EH (cell line): ENCODE measurements around the gene TENM4.

Experiments used
- DNase-seq: peaks from one replicate; pipeline ENCODE4 v3.0.0-alpha.2; 2015; ENCODE audit warnings: low read depth

Gene TENM4

DNA sequence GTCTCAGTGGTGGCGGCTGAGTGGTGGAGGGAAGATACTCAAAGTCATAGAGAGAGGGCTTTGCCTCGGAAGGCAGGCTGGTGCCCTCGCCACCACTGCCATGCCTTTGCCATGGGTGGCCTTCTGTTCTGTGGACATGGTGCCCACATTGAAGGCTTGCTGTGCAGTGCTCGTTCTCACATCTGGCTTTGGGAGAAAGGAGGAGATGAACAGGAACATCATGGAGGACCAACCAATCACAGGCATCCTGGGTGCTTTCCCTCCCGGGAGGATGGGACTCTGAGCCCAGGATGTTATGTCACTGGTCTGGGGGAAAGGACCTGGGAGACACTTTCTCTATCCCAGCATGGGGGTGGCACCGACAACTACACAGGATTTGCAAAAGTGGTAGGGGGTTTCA lies 783.8 kb downstream of the TENM4 start:
- no peak for DNase-seq

DNA sequence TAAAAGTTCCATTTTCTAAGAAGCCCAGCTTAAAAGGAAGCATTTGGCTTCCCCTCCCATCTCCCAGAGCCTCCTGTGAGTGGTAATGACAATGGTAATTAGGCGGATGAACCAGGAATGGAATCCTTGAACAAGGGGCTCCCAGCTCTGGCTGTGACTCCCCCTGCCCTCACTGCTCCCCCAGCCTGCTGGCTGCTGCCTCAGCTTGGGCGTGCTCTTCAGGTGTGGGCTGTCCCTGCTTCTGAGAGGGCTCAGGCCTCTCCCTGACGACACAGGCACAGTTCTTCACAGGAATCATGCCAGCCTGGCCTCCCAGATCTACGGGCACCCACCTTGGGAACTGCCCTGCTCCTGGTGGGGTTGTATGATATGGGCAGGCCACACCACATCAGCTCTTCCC lies 784.5 kb downstream of the TENM4 start:
- no peak for DNase-seq

DNA sequence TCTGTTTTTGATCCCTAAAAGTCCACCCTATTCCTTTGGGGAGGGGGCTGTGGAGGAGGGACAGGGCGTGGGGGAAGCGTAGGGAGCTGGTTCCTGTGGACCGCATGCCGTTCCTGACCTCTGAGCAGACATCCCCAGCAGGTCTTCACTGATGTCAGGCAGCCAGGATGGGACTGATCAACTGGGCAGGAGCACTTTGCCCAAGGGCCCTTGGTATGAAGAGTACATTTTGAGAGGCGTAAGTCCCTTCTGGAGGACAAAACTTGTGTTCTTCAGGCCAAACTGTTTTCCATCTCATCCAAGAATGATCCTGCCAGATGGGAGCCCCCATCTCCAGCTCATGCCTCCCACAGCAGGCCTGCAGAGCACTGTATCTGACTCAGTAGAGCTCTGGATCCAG lies 785.3 kb downstream of the TENM4 start:
- DNase-seq: no peak

DNA sequence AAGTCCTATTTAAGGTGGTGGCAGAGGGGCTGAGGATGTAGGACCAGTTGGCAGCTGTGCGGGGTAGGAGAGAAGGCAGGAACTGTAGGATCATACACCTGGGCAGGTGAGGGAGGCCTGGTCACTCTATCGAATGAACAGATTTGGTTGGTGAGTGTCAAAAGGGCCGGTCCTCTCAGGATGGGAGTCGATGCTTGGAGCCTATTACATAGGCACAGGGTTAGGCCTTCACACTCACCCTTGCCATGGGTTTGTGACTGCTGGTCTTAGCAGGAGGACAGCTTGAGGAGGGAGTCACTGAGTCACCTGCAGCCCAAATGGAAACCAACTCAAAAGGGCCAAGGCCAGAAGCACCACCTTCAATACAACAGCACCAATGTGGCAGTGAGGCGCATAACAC lies 786.0 kb downstream of the TENM4 start:
- DNase-seq: no peak

DNA sequence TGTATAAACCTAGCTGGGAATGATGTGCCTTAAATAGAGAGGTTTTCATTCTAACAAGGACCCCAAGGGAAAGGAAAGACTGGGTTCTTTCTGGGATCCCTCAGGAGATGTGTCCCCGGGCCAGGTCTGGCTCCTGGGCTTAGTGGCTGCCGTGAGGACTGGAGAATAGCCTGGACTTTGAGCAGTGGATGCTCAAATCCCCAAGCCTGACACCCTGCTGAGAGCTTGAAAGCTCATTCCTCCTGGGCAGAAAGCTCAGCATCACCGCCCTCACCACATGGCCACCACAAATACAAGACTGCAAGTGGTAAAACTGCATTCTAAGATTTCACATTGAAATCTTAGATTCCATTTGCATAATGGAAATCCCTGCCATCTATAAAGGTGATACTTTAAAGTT lies 786.8 kb downstream of the TENM4 start:
- no peak for DNase-seq

DNA sequence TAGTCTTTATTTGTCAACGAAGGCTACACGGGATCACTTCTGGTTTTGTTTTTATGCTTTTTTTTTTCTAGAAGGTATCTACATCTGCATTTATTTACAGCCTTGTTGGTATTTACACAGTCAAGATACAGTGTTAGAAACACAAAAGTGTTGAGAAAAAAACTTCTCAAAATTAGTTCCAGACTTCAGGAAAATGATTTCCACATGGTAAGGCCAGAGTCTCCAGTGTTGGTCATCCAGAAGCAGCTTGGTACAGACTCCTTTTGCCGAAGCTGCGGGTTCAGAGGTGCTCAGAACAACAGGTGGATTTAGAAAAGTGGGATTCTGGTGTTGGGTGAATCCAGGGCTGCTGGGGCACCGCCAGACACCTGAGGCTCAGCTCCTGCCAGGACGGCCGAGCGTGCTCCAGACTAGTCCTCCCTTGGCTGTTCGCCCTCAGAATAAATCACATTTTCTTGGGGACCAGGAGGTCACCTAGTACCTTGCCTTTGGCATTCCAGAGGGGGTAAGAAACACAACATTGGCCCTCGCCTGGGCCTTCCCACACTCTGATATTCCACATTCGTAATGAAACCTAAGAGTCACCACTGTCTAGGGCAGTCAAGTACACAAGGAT lies 787.4 kb downstream of the TENM4 start:
- no peak for DNase-seq

DNA sequence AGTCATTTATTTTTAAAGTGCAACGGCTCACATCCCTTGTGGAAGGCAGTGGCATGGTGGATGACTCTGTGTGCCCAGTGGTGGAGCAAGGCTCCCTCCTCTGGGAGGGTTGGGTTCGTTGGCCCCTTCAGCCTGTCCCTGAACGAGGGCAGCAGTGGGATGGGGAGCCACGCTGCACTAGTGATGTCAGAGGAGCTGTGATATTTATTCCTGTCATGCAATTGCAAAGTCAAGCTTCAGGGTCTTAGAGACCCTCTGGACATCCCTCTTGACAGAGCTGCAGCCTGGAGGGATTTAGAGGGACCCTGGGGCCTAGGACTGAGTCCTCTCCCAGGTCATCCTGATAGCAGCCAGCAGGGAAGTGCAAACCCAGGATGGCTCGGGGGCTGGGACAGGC lies 788.0 kb downstream of the TENM4 start:
- DNase-seq: no peak

DNA sequence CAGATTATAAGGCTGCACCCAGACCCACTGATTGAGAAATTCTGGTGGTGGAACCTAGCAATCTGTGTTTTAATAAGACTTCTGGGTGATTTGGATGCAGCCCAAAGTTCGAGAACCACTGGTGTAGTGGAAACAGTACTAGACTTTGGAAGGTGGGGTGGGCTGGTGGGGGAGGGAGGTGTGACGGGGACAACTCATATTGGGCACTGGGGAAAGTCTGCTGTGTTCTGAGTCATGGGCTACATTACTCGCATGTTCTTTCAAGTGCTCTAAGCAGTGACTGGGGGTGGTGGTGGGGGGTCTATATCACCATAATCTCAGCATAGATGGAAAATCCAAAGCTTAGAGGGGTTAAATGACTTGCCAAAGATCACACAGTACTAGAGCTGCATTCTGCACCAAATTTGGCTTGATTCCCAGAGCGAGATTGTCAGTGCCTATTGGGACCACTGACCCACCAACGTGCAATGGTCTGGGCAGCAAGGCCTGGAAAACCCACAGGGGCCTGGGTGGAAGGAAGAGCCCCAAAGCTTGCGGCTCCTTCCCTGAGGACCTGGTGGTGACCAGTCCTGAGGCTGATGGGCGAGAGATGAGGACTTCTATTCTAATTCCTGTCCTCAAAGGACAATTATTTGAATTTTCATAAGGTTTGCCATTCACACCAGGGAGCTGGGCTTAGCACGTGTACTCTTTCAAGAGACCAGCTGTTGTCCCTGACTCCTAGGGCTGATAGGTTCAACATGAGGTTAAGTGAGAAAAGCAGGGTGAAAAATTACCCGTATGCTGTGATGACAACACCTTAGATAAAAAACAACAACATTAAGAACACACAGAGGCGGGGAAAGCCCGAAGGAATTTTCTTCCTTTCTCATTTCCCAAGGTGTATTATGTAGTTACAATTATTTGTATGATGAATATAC lies 788.6 kb downstream of the TENM4 start:
- DNase-seq: no peak

DNA sequence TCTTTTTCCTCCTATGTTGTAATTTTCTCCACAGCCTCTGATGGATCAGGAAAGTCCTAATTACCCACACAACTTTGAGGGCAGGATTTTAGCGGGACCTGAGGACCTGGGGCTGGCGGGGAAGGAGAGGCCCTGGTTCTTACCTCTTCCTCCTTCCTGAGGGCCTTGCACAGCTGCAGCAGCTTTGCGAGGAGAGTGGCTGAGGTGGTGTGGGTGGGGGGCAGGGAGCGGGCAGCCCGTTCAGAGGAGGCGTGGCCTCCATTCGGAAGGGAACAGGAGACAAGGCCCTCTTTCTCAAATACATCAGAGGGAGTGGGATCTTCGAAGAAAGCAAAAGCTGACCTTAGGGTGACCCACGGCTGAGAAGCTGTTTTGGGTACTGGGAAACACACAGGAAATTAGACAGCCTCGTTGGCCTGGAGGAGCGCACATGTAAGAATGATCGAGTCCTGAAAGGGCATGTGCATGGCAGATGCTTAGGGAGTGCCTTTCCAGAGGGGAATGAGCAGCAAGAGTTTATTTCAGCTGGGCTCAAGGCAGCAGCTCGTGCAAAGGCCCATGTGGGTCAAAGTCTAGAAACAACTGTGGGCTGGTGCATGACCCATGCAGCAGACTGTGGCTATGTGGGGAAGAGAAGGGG lies 789.6 kb downstream of the TENM4 start:
- no peak for DNase-seq

DNA sequence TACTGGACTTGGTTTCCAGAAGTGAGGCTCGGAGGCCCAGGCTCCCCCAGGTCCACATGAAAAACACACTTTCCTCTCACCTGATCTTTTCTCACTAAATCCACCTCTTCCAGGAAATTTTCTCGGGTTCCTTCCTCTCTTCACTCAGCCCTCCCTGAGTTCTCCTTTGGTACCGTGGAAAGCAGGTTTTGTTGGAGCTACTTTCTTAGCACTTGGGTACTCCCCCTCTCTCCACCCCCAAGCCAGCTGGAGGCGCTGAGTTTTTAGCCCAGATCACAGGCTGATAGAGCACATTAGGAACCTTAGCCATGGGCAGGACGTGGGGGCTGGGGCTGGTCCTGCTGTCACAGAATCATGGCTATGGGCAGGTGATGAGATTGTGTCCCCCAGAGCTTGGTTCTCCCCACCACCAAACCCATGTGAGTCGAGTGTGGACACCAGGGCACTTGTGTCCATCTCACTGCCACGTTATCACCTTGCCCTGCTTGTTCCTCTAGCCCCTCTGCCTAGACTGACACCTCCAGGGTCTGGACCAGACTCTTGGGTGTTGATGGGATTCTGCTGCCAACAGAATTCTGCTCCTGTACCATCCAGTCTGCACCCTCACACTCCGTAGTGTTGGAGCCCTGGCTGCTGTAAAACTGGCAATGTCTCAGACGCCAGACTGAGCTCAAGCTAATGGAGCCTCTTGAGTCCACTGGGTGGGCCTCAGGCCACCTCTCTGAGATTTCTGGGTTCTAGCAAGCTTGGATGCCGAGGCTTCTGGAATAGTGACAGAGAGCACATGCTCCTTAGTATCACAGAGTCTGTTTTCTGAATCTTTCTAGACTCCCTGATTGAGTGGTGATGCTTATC lies 791.2 kb downstream of the TENM4 start:
- no peak for DNase-seq

DNA sequence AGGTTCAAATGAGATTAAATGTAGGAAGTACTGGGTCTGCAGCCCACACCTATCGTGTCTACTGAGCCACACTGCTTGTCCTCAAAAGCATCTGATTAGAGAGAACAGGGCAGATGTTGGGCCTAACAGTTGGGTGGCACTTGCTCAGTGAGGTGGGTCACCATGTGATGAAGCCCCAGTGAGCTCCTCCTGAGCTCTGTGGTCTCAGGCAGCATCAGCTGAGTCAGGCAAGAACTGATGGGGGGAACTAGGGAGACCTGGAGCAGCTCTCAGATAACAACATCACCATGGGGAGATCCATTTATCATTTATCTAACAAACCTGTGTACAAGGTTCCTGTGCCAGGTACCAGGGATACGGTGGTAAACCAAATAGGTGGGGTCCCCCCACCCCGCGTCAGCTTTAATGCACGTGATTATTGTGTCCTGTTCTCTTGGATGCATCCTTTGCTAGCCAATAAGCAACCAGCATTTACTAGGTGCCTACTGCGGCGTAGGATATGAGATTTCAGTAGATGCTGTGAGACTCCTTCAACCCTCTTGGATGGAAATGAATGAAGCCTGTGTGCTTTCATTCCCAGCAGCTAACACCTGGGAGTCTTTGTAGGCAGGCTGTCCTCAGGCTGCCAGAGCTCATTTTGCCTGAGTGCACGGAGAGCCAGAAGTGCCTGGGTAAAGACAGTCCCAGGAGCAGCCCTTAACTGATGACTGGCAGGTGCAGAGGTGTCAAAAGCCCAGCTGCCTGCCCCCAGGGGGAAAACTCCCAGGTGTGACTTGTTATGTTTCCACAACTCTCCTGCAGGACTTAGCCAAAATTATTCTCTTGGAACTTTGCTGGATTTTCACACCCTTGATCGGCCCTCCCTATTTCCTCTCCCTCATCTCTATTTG lies 792.6 kb downstream of the TENM4 start:
- no peak for DNase-seq

DNA sequence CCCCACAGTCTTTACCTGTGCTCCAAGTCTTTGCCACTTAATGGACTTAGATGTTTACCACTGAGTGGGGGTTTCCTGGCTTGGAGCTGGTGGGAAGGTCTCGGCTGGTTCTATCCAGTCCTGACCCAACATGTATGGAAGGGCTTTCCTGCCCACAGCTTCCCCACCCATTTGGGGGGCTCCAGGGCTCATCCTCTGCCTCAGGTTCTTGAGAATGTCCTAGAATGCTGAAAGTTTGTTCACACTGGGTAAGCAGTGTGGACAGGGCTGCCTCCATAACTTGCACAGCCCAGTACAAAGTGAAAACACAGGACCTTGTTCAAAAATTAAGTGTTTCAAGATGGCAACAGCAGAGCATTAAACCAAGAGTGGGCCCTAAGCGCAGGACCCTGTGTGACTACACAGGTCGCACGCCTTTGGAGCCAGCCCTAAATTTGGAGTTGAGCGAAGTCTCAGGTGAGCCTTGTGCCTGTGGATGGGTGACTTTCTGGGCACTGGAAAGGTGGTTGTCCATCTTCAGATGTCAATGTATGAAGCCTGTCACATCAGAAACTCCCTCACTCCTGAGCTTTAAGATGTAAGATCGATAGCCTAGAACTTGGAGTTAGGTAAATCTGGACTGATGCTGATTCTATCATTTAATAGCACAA lies 793.4 kb downstream of the TENM4 start:
- no peak for DNase-seq

DNA sequence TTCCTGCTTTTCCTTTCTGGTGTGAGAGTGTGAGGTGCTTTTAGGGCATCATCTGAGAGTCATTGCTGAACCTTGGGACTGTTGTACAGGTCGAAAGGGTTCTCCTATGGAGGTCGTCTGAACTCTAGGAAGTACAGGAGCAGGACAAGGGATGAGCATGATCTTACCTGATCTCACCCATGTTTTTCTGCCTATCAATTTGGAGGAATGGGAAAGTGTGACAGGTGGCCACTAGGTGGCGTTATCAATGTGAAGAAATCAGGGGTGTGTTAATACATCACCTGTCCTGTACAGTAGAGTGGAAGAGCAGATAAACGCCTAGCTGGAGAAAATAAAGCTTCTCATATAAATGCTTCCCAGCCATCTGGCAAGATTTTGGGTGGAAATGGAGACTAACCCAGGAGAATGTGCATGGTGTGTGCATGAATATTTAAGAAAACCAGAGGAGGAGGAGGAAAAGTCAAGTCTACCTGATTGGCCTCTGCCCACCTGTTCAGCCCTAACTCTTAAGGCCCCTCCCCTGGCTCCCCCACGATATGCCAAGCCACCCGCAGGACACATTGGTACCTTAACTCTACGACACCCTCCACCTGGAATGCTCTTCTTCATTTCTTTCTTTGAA lies 794.2 kb downstream of the TENM4 start:
- peak; percentile 40 for DNase-seq

DNA sequence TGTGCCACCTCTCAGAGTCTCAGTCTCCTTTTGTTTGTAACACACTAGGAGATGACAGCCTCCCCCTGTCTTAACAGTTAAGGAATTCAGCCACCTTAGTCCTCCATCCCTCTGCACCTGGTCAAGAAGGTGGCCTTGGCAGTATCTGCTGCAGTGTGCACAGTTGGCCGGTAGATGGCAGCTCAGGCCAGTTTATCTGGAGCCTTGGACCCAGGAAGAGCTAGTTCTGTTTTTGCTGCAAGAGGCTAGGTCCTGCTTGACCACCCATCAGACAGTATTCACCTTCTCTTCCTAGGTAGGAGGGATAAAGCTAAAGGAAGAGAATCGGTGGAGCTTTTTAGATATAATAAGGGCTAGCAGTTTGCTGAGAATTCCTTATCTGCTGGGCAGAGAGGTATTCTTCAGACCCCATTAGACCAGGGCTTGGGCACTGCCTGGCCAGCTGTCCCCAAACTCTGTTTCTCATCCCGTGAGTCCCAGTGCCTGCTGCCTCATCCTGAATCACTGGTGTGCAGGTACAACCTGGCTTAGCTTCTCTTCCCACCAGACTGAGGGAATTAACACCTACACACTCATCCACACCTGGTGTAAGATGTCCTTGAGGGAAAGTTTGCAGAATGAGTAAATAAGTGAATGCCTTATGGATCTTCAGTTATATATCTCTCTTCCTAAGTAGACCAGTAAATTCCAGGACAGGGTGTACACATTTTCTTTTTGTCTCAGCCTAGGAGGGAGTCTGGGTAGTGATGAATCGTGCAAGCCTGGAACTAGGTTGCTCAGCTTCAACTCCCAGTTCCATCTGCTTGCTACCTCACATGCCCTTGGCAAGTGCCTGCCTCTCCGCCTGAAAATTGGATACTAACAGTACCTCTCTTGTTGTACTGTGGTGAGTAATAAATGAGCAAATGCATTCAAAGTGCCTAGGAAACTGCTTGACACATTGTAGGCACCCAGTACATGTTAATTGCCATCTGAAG lies 795.3 kb downstream of the TENM4 start:
- DNase-seq: peak; percentile 72

DNA sequence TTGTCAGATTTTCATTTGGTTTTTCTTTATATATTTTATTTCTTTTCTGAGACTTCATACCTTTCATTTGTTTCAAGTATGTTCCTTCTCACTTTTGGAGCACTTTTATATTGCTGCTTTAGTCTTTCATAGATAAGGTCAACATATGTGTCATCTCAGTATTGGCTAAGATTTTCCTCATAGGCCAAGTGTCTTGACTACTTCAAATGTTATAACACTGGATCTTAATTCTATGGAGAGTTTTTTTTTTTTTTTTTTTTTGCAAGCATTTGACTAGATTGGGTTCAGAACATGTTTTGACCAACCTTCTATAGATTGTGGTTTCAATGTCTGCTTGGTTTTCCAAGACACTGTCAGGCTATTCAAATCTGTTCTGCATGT lies 797.2 kb downstream of the TENM4 start:
- no peak for DNase-seq

DNA sequence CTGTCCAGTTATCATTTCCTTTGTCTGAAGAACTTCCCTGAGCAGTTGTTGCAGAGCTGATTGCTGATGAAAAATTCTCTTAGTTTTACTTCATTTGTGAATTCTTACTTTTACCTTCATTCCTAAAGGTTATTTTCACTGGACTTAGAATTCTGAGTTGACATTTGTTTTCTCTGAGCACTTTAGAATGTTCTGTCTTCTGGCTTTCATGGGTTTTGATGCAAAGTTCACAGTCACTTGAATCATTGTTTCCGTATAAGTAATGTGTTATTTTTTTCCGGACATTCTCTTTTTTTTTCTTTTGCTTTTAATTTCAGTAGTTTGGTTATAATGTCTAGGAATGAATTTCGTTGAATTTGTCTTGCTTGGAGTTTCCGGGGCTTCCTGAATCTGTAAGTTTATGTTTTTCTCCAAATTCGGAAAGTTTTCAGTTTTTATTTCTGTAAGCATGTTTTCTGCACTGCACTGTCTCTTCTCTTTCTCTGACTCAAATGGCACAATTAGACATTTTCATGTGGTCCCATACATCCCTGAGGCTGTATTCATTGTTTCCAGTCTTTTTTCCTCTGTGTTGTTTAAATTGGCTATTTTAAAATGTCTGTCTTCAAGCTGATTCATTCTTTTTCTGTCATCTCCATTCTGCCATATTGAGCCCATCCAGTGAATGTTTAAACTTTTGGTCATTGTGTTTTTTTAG lies 797.7 kb downstream of the TENM4 start:
- no peak for DNase-seq

DNA sequence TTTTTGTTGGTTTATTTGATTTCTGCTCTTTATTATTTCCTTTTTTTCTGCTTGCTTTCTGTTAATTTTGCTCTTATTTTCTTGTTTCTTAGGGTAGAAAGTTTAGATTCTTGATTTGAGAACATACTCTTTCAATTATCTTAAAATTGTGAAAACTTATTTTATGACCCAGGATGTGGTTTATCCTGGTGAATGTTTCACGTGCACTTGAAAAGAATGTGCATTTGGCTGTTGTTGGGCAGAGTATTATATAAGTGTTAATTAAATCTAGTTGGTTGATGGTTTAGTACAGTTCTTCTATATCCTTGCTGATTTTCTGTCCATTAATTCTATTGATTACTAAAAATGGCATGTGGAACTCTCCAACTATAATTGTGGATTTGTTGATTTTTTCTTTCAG lies 799.3 kb downstream of the TENM4 start:
- DNase-seq: peak; percentile 20

DNA sequence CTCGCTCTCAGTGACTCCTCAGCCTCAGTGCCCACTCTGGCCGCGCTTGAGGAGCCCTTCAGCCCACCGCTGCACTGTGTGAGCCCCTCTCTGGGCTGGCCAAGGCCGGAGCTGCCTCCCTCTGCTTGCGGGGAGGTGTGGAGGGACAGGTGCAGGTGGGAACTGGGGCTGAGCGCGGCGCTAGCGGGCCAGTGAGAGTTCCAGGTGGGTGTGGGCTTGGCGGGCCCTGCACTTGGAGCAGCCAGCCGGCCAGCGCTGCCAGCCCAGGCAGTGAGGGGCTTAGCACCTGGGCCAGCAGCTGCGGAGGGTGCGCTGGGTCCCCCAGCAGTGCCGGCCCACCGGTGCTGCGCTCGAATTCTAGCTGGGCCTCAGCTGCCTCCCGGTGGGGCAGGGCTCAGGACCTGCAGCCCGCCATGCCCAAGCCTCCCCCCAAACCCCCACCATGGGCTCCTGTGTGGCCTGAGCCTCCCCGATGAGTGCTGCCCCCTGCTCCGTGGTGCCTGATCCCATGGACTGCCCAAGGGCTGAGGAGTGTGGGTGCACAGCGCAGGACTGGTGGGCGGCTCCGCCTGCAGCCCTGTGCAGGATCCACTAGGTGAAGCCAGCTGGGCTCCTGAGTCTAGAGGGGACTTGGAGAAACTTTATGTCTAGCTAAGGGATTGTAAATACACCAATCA lies 802.0 kb downstream of the TENM4 start:
- no peak for DNase-seq
